CD4-positive, alpha-beta T cell treated with Interleukin-17A for 4 hours (primary cell): ENCODE data around the gene C13orf46.
"Not testable (repeated sequence)": the region's sequence is repeated elsewhere in the genome, so short reads cannot be mapped to it uniquely, and the experiment has no call there.

Experiments
- DNase-seq: peaks from one replicate; pipeline ENCODE4 v3.0.0-alpha.2; 2020; ENCODE audit warnings: mixed read lengths

Gene C13orf46

GRCh38 chr13:113973218-113974164 is at the start of gene C13orf46:
Gene C13orf46 (minus strand): TSS chr13:113974076. CDS start chr13:113973997, 79 bp downstream.
- DNase-seq = no peak

GRCh38 chr13:114022876-114023275 is 49.0 kb upstream of the C13orf46 start:
- DNase-seq = no peak

DNA sequence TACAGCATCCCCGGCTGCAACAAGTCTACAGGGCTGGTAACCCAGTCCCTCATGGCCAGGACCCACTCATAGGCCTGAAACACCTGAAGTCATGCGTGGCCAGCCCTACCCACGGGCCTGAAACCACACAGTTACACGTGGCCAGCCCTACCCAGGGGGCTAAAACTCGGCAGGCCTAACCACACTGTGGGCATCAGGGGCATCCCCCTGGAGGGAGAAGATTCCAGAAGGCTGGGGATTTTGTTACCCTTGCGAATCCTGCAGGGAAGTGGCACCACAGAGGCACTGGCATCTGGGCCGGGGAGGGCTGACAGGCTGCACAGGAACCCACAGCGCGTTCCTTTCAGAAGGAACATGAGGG is 48.4 kb upstream of the C13orf46 start:
- DNase-seq = no peak

DNA sequence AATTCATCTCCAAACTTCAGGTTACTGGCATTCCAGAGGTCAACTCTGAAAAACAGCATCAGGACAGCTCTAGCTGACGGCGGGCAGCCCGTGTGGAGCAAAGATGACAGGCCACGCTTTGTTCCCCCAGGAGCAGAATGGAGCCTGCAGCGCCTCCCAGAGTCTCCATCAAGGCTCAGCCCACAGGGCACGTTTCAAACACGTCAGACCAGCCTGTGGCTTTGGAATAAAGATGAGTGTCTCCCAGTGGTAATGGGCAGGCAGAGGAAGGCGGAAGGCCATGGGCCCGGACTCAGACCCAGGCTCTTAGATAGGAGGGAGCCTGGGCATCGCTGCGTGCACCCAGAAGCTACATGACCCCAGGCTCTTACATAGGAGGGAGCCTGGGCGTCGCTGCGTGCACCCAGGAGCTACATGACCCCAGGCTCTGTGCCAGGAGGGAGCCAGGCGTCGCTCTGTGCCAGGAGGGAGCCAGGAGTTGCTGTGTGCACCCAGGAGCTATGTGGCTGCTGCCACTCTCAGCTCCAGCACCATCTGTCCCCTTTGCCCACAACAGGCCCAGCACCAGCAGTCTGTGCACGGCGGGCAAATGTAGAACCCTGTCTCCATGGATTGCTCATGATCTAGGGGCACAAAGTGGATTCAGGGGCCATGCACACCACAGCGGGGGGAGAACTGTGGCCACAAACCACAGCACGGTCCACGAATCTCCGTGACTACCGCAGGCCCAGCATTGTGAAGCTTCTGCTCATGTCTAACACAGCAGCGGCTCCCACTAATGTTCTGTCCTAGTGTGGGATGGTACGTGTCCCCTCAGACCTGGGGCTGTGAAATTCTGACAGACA is 47.8 kb upstream of the C13orf46 start:
- no peak for DNase-seq

- DNase-seq = no peak
Observed at GRCh38 chr13:114020750-114021463, 47.0 kb upstream of the C13orf46 start.

DNA sequence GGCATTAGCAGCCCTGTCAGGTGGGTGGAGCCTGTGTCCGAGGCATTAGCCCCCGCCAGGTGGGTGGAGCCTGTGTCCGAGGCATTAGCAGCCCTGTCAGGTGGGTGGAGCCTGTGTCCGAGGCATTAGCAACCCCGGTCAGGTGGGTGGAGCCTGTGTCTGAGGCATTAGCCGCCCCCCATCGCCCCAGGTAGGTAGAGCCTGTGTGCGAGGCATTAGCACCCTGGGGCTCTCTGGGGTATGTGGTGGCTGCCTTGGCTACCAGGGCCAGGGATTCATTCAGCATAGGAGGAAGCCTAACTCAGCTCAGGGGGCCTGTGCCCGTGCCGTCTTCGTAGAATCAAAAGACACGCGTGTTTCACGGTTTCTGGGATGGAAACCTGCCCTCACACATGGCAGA is 46.3 kb upstream of the C13orf46 start:
- not testable (repeated sequence) for DNase-seq

- DNase-seq = peak; percentile 43
Observed at GRCh38 chr13:114019367-114019766, 45.5 kb upstream of the C13orf46 start.

DNA sequence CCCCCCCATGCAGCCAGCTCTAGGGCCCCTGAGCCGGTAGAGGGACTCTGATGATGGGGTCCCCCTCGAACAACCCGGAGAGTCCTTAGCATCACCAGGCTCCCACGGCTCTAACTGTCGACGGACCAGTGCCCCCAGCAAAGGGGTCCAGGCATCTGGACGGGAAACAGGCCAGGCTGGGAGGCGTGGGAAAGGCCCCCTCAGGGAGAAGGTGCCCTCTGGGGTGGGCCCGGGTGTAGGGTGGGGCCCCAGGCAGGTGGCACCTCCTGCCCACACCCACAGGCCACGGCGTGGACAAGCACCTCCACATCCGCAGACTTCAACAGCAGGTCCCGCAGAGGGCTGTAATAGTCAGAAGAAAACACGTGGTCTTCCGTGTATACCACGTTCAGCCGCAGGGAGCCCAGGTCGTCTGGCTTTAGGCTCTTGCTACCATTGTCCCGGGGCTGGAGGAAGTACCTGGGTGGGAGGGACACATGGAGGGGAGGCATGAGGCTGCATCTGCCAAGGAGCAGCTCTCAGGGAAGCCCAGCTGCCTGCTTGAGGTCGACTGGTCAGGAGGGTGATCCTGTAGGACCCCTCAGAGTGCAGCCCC is 44.7 kb upstream of the C13orf46 start:
- DNase-seq = no peak

DNA sequence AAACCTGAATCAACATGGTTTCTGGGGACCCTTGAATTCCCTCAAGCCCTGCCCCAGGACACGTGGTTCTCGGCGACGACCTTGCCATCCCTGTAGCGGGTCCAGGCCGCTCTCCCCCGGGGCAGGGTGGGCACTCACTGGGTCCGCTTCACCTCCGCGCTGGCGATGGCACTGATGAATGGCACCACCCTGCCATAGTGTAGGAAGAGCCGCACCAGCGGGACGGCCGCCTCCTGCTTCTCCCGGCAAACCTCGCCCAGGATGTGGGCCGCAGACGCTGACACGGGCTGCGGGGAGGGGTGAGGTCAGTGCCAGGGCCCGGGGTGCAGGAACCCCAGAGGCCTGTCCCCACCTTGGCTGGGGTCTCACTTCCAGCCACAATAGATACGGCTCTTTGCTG is 44.1 kb upstream of the C13orf46 start:
- no peak for DNase-seq

DNA sequence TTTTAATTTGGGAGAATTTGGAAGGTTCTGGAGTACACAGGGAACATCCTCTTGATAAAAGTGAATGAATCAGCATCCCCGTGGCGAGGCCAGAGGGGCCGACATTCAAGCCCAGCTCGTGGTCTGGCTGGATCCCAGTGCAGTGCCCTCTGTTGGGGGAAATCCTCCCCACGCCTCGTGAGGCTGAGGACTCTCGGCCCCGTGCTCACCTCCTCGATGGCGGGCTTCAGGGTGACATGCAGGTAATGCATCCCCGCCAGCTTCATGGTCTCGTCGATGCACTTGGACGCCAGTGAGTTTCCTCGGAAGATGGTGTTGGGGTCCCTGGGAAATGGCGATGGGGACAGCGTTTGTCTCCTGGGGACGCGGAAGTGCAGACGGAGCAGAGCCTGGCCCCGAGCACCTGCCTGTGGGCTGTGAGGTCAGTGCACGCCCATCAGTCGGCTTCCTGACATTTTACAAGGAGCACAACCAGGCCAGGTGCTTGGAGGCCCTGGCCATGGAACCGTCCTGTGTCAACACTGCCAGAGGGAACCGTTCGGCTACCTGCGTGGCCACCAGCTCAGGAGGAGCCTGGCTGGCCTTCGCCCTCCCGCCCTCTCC is 43.3 kb upstream of the C13orf46 start:
- no peak for DNase-seq

GRCh38 chr13:114016321-114017027 is 42.6 kb upstream of the C13orf46 start:
- DNase-seq = no peak

- DNase-seq = no peak
Observed at GRCh38 chr13:114015969-114016295, 42.1 kb upstream of the C13orf46 start.

GRCh38 chr13:114015111-114015968 is 41.5 kb upstream of the C13orf46 start:
- no peak for DNase-seq

GRCh38 chr13:114013952-114014629 is 40.2 kb upstream of the C13orf46 start:
- DNase-seq = no peak

DNA sequence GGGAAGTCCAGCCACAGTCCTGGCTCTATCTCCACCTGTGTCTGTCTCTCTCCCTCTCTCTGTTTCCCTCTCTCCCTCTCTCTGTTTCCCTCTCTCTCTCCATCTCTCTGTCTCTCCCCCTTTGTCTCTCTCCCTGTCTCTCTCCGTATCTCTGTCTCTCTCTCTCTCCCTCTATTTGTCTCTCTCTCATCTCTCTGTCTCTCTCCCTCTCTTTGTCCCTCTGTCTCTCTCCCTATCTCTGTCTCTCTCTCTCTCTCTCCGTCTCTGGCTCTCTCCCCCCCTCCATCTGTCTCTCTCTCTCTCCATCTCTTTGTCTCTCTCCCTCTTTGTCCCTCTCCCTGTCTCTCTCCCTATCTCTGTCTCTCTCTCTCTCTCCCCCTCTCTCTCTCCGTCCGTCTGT is 39.5 kb upstream of the C13orf46 start:
- no peak for DNase-seq

DNA sequence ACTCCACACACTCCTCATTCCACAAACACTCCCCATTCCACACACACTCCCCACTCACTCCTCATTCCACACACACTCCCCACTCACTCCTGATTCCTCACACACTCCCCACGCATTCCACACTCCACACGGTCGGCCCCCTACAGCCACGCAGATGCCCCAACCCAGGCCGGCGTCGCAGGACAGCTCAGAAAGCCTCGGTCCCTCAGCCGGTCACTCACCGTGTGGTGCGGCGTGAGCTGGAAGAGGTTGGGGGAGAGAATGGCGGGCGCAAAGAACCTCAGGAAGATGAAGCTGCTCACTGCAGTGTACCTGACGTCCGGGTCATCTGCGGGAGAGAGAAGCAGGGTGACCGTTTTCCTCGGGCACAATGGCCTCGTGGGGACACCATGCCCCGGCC is 39.0 kb upstream of the C13orf46 start:
- DNase-seq = no peak

DNA sequence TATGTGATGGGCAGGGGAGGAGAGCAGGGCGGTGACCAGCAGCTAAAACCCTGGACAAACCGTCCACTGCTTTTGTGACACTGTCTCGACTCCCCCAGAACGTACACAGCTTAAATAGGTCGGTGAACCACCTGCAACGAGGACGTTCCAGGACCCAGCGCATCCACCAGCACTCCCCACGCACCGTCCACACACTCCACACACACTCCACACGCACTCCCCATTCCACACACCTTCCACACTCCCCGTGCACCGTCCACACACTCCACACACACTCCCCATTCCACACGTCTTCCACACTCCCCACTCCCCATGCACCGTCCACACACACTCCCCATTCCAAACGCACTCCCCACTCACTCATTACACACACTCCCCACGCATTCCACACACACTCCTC is 38.3 kb upstream of the C13orf46 start:
- no peak for DNase-seq

GRCh38 chr13:114011226-114011625 is 37.4 kb upstream of the C13orf46 start:
- DNase-seq = no peak

GRCh38 chr13:114010401-114011101 is 36.7 kb upstream of the C13orf46 start:
- DNase-seq = no peak
